GM20000 (cell line): ENCODE results near the gene AKR1E2.

Source experiments
- DNase-seq: peaks from one replicate; pipeline ENCODE4 v3.0.0; 2012; ENCODE audit warnings: low spot score
- TF ChIP-seq, protein P1 (sequence below): IDR thresholded peaks from 2 replicates; pipeline ENCODE4 v1.5.1; 2012; ENCODE audit warnings: mild to moderate bottlenecking, control low read depth; ENCODE audit errors: extremely low read depth, missing control alignments

AKR1E2 gene

DNA sequence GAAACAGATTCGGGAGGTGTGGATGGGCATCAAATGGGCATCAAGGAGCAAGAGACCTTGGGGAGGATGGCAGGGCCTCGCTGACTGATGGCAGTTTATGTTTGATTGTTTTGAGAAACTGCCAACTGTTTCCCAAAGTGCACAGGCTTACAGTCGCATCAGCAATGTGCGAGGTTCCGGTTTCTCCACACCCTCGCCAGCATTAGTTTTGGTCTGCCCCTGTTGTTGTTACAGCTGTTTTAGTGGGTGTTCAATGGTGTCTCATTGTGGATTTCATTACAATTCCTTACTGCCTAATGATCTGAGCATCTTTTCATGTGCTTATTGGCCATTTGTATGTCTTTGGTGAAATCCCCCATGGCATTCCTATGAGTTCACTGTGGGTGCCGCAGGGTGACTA is 24.4 kb downstream of the AKR1E2 start:
- DNase-seq, result no peak
- TF ChIP-seq, protein P1, sequence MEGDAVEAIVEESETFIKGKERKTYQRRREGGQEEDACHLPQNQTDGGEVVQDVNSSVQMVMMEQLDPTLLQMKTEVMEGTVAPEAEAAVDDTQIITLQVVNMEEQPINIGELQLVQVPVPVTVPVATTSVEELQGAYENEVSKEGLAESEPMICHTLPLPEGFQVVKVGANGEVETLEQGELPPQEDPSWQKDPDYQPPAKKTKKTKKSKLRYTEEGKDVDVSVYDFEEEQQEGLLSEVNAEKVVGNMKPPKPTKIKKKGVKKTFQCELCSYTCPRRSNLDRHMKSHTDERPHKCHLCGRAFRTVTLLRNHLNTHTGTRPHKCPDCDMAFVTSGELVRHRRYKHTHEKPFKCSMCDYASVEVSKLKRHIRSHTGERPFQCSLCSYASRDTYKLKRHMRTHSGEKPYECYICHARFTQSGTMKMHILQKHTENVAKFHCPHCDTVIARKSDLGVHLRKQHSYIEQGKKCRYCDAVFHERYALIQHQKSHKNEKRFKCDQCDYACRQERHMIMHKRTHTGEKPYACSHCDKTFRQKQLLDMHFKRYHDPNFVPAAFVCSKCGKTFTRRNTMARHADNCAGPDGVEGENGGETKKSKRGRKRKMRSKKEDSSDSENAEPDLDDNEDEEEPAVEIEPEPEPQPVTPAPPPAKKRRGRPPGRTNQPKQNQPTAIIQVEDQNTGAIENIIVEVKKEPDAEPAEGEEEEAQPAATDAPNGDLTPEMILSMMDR, result no peak

DNA sequence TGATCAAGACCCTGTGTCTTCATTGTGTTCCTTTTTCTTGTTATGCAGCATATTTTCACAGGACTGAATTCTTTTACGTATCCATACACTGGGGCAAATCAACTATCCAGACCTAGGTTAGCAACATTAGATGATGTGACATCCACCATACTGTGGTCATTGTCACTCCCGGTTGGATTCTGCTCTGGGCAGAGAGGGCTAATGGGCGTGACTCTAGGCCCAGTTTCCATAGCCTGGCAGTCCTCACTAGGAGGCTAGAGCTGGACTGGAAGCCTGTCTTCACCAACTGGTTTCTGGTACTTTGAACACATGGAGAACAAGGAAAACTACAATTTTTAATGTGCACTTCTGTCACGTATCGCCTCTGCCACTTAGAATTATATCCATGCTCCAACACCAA is 25.2 kb downstream of the AKR1E2 start:
- no peak for DNase-seq
- TF ChIP-seq, protein P1, result no peak

DNA sequence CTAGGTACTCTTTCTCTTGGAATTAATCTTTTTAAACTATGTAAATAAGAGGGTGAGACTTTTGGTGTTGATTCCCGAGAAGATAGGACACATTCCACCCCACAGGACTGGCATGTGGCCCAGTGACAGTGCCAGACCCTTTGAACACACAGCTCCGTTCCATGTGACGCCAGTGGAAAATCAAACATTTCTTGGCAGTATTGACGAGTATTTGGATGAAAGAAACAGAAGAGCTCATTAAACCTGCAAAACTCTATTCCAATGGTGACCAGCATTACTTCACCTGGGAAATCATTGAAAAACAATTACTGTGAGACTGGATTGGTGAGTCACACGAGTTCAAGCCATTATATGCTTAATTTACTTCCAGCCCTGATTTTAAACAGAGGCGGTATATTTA is 25.8 kb downstream of the AKR1E2 start:
- no peak for DNase-seq
- TF ChIP-seq, protein P1, result no peak

DNA sequence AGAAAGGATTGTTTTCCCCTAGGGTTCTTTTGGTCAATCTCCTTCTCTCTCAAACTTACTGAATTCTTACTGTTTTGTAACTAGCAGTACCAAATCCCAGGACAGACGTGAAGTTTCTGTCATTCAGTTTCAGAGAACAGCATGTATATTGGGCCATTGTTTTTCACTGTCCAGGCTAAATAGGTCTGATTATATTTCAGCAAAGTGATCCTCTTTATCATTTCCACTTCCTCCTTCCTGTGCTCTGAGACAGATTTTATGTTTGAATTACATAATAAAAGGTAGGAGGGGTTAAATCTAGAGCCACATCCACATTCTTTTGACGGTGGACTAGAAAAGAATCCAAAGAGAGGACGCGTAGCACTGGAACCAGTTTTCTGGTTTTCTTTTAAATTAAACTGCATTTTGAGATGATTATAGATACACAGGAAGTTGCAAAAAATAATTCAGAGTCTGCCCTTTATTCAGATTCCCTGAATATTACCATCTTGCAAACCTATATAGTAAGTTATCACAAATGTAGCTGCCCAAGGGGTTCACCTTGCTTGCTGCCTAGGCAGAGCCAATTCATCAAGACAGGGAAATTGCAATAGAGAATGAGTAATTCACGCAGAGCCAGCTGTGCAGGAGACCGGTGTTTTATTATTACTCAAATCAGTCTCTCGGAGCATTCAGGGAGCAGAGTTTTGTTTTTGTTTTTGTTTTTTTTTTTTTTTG is 40.1 kb downstream of the AKR1E2 start:
- TF ChIP-seq, protein P1, result no peak
- DNase-seq, result no peak

DNA sequence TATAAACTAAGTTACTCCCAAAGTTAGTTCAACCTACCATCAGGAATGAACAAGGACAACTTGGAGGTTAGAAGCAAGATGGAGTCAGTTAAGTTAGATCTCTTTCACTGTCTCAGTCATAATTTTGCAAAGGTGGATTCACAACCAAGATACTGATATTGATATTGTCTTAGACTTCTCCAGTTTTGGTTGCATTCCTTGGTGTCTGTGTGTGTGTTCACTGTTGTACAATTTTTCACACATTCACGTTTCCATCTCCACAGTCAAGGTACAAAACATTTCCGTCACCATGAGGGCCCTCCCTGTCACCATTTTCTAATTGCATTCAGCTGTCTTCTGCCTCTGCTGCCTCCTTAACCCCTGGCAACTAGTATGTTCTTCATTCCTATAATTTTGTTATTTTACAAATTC is 41.1 kb downstream of the AKR1E2 start:
- DNase-seq, result no peak
- TF ChIP-seq, protein P1, result no peak

DNA sequence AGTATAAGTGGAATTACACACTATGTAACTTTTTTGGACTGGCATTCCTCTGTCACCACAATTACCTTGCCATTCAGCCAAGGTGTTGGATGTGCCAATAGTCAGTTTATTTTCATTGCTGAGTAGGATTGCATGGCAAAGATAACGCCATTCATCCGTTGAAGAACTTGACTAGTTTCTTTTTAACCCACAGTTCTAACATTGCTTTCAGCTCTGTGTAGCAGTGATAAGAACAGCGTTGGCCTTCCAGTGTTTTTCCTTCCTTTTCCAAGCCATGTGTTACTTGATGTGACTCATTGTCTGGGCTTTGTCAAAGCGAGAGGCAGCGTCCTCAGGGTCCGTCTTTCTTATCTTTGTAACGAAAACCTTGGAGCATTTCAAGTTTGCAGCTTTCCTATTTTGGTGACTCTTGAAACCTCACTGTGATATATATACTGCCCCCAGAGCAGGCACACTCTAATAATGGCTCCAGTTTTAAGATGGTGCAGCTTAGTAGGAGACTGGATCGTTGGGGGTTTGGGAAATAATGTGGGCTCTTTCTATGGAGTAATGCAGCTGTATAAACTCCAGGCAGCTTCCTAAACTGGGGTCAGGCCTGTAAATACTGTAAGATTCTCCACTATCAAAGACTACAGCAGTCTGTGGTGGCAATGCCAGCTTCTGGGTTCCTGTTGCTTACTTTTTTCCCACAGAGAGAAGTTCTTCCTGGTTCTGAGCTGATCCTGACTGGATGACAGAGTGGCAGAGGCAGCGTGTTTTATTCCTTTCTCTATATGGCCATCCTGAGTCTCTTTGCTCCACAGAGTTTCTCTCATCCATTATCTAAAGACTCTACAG is 41.7 kb downstream of the AKR1E2 start:
- TF ChIP-seq, protein P1, result no peak
- no peak for DNase-seq

DNA sequence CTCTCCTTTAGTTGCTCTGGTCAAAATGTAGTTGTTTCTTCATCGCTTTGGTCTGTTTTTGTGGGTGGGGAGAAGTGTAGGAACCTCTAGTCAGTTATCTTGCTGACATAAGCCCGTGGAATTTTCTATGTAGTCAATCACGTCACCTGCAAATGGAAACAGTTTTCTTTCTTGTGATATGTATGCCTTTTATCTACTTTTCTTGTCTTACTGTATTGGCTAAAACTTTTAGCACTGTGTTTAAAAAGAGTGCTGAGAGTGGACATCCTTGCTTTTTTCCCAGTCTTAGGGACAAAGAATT is 42.3 kb downstream of the AKR1E2 start:
- TF ChIP-seq, protein P1, result no peak
- no peak for DNase-seq
